Smooth muscle cell (in vitro differentiated cells): ENCODE measurements around the gene PTPN12. TPM values are rescaled to one million over a fixed set of nuclear protein-coding genes. Genes with fewer than 3 reads are reported as not detected.
A peak's percentile ranks its signal among the peaks of the same experiment; 100 is the strongest.

ENCODE experiments used
- DNase-seq: peaks from one replicate; lab custom pipeline; 2025; ENCODE audit not compliant: unreplicated experiment; lab: John Stamatoyannopoulos, UW
- H2AFZ ChIP-seq: fragments of 200-600 bp; sonication (generic); 2 replicates; pipeline ENCODE4 v1.6.0; 2016; ENCODE audit warnings: antibody characterized with exemption, low read depth, mild to moderate bottlenecking
- H3F3A ChIP-seq: fragments of 200-600 bp; sonication (generic); 2 replicates; pipeline ENCODE4 v1.6.0; 2017; ENCODE audit warnings: antibody characterized with exemption, low read depth
- H3K27ac ChIP-seq: fragments of 200-600 bp; sonication (generic); 2 replicates; pipeline ENCODE4 v1.5.1; 2016; ENCODE audit warnings: low read depth, mild to moderate bottlenecking
- H3K27me3 ChIP-seq: fragments of 200-600 bp; sonication (generic); 2 replicates; pipeline ENCODE4 v1.6.1; 2016; ENCODE audit warnings: low read depth, mild to moderate bottlenecking
- H3K36me3 ChIP-seq: fragments of 200-600 bp; sonication (generic); 2 replicates; pipeline ENCODE4 v1.5.1; 2016; ENCODE audit warnings: low read depth
- H3K4me1 ChIP-seq: fragments of 200-600 bp; sonication (generic); 2 replicates; pipeline ENCODE4 v1.5.1; 2016; ENCODE audit warnings: low read depth
- H3K4me2 ChIP-seq: fragments of 200-600 bp; sonication (generic); 2 replicates; pipeline ENCODE4 v1.6.0; 2016; ENCODE audit warnings: mild to moderate bottlenecking
- H3K4me3 ChIP-seq: fragments of 200-600 bp; sonication (generic); 2 replicates; pipeline ENCODE4 v1.5.1; 2016; ENCODE audit warnings: mild to moderate bottlenecking
- H3K79me2 ChIP-seq: fragments of 200-600 bp; sonication (generic); 2 replicates; pipeline ENCODE4 v1.6.0; 2016; ENCODE audit warnings: low read depth, mild to moderate bottlenecking
- H3K9ac ChIP-seq: fragments of 200-600 bp; sonication (generic); 2 replicates; pipeline ENCODE4 v1.6.0; 2016; ENCODE audit warnings: low read depth
- H3K9me3 ChIP-seq: fragments of 200-600 bp; sonication (generic); replicated peaks from 2 replicates; pipeline ENCODE4 v1.5.1; 2016; ENCODE audit warnings: low read depth
- H4K20me1 ChIP-seq: fragments of 200-600 bp; sonication (generic); 2 replicates; pipeline ENCODE4 v1.6.0; 2016; ENCODE audit warnings: low read depth
- WGBS: methylation state at CpG from one replicate; pipeline ENCODE4 v1.1.7; 2016; ENCODE audit warnings: low lambda C conversion rate; 5-methylcytosine and 5-hydroxymethylcytosine counted together
- polyA plus RNA-seq: library from polyadenylated mRNA; unstranded; fragments of >200 nt; fragmentation: Nextera tagmentation; extraction: Ambion mirVana; gene quantifications from 2 replicates; pipeline ENCODE4 v1.2.1, GENCODE V29; 2016
- total RNA-seq: library from RNA; depleted of rRNA; stranded (reverse); fragments of >200 nt; gene quantifications from 2 replicates; pipeline ENCODE4 v1.2.3, GENCODE V29; 2014
- TF ChIP-seq, protein P1 (sequence below): fragments of 200-600 bp; sonication (generic); IDR thresholded peaks from 2 replicates; pipeline ENCODE4 v1.5.1; 2017; ENCODE audit warnings: borderline replicate concordance, mild to moderate bottlenecking, antibody characterized with exemption; ENCODE audit not compliant: insufficient read depth, poor library complexity, severe bottlenecking

PTPN12 gene
- total and polyA plus RNA-seq, 2 experiments from 2014 or later = 12.3 to 85.2 TPM

DNA sequence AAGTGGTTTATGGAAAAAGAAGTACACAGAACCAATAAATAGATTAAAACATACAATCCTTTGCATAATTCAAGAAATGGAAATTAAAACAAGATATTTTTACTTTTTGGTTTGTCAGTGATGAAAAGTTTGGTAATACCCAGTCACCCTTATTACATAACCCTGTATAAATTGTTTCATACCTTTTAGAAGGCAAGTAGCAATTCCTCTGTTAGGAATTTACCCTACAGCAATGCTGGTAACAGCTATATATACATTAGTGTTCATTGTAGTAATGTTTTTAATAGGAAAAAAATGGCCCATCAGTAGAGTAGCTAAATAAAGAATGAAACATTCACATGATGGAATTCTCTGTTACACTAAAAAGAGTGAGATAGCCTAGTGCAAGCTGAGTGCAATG, 42.7 kb downstream of the PTPN12 start:
- H3K4me2 ChIP-seq = no peak overlapping the region
- H3K36me3 ChIP-seq = peaks cover 16% of the 10 kb centered on the region
- no peak for DNase-seq
- no peaks in the 10 kb centered on the region for H3F3A ChIP-seq
- H3K9me3 ChIP-seq = no peaks in the 10 kb centered on the region
- H4K20me1 ChIP-seq = peaks cover 87% of the 10 kb centered on the region
- H3K4me3 ChIP-seq = no peak overlapping the region
- no peaks in the 10 kb centered on the region for H3K4me1 ChIP-seq
- peaks cover 60% of the 10 kb centered on the region for H3K79me2 ChIP-seq
- H3K9ac ChIP-seq = no peak overlapping the region
- TF ChIP-seq, protein P1, sequence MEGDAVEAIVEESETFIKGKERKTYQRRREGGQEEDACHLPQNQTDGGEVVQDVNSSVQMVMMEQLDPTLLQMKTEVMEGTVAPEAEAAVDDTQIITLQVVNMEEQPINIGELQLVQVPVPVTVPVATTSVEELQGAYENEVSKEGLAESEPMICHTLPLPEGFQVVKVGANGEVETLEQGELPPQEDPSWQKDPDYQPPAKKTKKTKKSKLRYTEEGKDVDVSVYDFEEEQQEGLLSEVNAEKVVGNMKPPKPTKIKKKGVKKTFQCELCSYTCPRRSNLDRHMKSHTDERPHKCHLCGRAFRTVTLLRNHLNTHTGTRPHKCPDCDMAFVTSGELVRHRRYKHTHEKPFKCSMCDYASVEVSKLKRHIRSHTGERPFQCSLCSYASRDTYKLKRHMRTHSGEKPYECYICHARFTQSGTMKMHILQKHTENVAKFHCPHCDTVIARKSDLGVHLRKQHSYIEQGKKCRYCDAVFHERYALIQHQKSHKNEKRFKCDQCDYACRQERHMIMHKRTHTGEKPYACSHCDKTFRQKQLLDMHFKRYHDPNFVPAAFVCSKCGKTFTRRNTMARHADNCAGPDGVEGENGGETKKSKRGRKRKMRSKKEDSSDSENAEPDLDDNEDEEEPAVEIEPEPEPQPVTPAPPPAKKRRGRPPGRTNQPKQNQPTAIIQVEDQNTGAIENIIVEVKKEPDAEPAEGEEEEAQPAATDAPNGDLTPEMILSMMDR = no peak
- no peaks in the 10 kb centered on the region for H3K27me3 ChIP-seq
- peak overlapping the region; percentile 42 for H3K27ac ChIP-seq
- no peak overlapping the region for H2AFZ ChIP-seq

DNA sequence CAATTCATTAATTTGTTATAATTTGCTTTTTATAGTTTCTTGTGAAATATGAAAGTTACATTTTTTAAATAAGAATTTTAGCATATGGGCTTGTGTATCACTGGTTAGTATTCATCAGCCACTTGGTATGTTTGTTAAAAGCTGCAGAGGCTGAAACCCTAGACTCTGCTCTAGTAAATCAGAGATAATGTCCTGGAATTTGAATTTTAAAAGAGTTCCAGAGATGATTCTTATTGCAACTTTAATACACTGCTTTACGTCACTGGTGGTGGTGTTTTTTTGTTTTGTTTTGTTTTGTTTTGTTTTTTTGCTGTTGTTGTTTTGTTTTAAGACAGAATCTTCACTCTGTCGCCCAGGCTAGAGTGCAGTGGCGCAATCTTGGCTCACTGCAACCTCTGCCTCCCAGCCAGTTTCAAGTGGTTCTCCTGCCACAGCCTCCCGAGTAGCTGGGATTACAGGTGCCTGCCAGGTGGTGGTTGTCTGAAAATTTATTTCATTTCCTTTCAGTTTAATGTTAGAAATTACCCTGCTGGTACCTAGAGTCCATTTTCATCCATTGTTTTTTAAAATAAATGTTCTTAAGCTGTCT, 43.8 kb downstream of the PTPN12 start:
- peak overlapping the region; percentile 9 for H3K27ac ChIP-seq
- peaks cover 15% of the 10 kb centered on the region for H3K36me3 ChIP-seq
- H3K9me3 ChIP-seq = no peaks in the 10 kb centered on the region
- no peak overlapping the region for H2AFZ ChIP-seq
- H3K79me2 ChIP-seq = peaks cover 55% of the 10 kb centered on the region
- H3F3A ChIP-seq = no peaks in the 10 kb centered on the region
- H3K4me2 ChIP-seq = no peak overlapping the region
- H3K4me1 ChIP-seq = no peaks in the 10 kb centered on the region
- no peak overlapping the region for H3K4me3 ChIP-seq
- peaks cover 77% of the 10 kb centered on the region for H4K20me1 ChIP-seq
- H3K9ac ChIP-seq = no peak overlapping the region
- WGBS = 62% methylated on average over 4 of the region's 4 CpGs
- H3K27me3 ChIP-seq = no peaks in the 10 kb centered on the region
- TF ChIP-seq, protein P1 = no peak
- DNase-seq = no peak

DNA sequence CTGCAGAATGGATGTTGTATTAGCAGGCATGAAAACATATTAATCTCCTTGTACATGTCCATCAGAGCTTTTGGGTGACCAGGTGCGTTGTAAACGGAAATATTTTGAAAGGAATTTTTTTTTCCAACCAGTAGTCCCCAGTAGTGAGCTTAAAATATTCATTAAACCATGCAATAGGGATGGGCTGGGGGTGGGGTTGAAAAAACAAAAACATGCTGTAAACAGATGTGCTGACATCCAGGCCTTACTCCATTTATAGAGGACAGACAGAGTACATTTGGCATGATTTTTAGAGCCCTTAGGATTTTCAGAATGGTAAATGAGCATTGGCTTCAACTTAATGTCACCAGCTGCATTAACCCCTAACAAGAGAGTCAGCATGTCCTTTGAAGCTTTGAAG, 50.2 kb downstream of the PTPN12 start:
- H3K4me2 ChIP-seq = no peak overlapping the region
- H4K20me1 ChIP-seq = peaks cover 42% of the 10 kb centered on the region
- H3K27me3 ChIP-seq = no peaks in the 10 kb centered on the region
- H3K79me2 ChIP-seq = peaks cover 26% of the 10 kb centered on the region
- H3K9ac ChIP-seq = no peak overlapping the region
- H3K36me3 ChIP-seq = peaks cover 16% of the 10 kb centered on the region
- no peaks in the 10 kb centered on the region for H3F3A ChIP-seq
- DNase-seq = no peak
- 94% methylated on average over 2 of the region's 2 CpGs for WGBS
- H3K4me3 ChIP-seq = no peak overlapping the region
- H2AFZ ChIP-seq = no peak overlapping the region
- H3K4me1 ChIP-seq = no peaks in the 10 kb centered on the region
- no peaks in the 10 kb centered on the region for H3K9me3 ChIP-seq
- TF ChIP-seq, protein P1 = no peak
- H3K27ac ChIP-seq = no peak overlapping the region

DNA sequence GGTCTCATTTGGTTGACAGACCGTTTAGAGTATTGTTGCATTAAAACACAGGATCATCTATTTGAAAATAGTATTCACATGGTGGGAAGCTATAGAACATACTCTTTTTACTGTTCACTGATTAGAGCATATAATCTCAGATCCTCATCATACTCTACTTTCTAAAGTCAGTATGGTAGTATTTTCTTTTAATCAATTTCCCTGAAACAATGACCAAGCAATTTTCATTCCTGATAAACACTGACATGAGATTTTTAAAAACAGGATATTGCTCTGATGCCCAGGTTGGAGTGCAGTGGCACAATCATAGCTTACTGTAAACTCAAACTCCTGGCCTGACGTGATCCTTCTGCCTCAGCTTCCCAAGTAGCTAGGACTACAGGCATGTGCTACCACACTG, 63.9 kb downstream of the PTPN12 start:
- Histone ChIP-seq H3F3A (no peaks in the 10 kb centered on the region), H3K27ac (no peak overlapping the region), H2AFZ (no peak overlapping the region), H3K4me3 (no peak overlapping the region), H3K9me3 (no peaks in the 10 kb centered on the region), H4K20me1 (peaks cover 25% of the 10 kb centered on the region), H3K4me2 (no peak overlapping the region), H3K36me3 (peaks cover 27% of the 10 kb centered on the region), H3K79me2 (peaks cover 7% of the 10 kb centered on the region), H3K9ac (no peak overlapping the region), H3K4me1 (no peaks in the 10 kb centered on the region), H3K27me3 (no peaks in the 10 kb centered on the region)
- TF ChIP-seq, protein P1 = no peak
- no peak for DNase-seq
- WGBS = 93% methylated on average over 2 of the region's 2 CpGs
